ENCODE data around the gene CDH15. TPM values are rescaled to one million over a fixed set of nuclear protein-coding genes. Genes with fewer than 3 reads are reported as not detected.
"Not testable (repeated sequence)": the region's sequence is repeated elsewhere in the genome, so short reads cannot be mapped to it uniquely, and the experiment has no call there.

The CDH15 gene
- total and polyA plus RNA-seq, 3 donors from 2014 or later, result 1.4 to 3.0 (median 2.1) TPM

- intact Hi-C loops (cut with DNase I; ENCODE audit: low total_unique reads), result no loop called here
- H3K4me3 ChIP-seq, result no peak overlapping the region
- DNase-seq, result no peak
- H3K27ac ChIP-seq, result no peak overlapping the region
- peaks cover 10% of the 10 kb centered on the region for H3K4me1 ChIP-seq
- H3K9me3 ChIP-seq, result no peaks in the 10 kb centered on the region
- H3K36me3 ChIP-seq (ENCODE audit: low read depth, missing control alignments), result no peaks in the 10 kb centered on the region
- WGBS, 2 donors, result 63 to 83% methylated on average over 5 of the region's 5 CpGs
- no peaks in the 10 kb centered on the region for H3K27me3 ChIP-seq
- TF ChIP-seq POLR2A (IDR thresholded peaks at IDR 0.05), result no peak
- TF ChIP-seq CTCF (IDR thresholded peaks at IDR 0.05), result no peak
Observed at GRCh38 chr16:89243664-89244063, 72.1 kb downstream of the CDH15 start.

GRCh38 chr16:89244264-89244663 lies 72.7 kb downstream of the CDH15 start:
- intact Hi-C loops (cut with DNase I; ENCODE audit: low total_unique reads), result not testable (repeated sequence)

GRCh38 chr16:89244754-89245153 lies 73.2 kb downstream of the CDH15 start:
- intact Hi-C loops (cut with DNase I; ENCODE audit: low total_unique reads), result no loop called here

More at GRCh38 chr16:89244264-89244663, 72.7 kb downstream of the CDH15 start:
- DNase-seq; H3K27me3 ChIP-seq; H3K4me3 ChIP-seq; H3K27ac ChIP-seq; H3K36me3 ChIP-seq (ENCODE audit: low read depth, missing control alignments); H3K9me3 ChIP-seq: not testable (repeated sequence)
- WGBS, 2 donors, result 75 to 77% methylated on average over 13 of the region's 13 CpGs
- H3K4me1 ChIP-seq, result peaks cover 10% of the 10 kb centered on the region

More at GRCh38 chr16:89244754-89245153, 73.2 kb downstream of the CDH15 start:
- H3K27me3 ChIP-seq, result no peaks in the 10 kb centered on the region
- H3K9me3 ChIP-seq, result no peaks in the 10 kb centered on the region
- no peaks in the 10 kb centered on the region for H3K36me3 ChIP-seq (ENCODE audit: low read depth, missing control alignments)
- TF ChIP-seq POLR2A (IDR thresholded peaks at IDR 0.05) (no peak), CTCF (IDR thresholded peaks at IDR 0.05) (no peak)
- no peak overlapping the region for H3K4me3 ChIP-seq
- peaks cover 10% of the 10 kb centered on the region for H3K4me1 ChIP-seq
- DNase-seq, result no peak
- 69 to 73% methylated on average over 12 of the region's 12 CpGs for WGBS, 2 donors
- H3K27ac ChIP-seq, result no peak overlapping the region

Other genes starting within 250 kb of the CDH15 start
- gene CBFA2T3, start 194.5 kb upstream of the CDH15 start, total RNA-seq, result 10 to 100 TPM in 1 of 2 donors, 1 to 10 TPM in 1; 9.2 to 11.9 TPM
- gene CBFA2T3, start 194.5 kb upstream of the CDH15 start, polyA plus RNA-seq (ENCODE audit: insufficient read depth, low read depth, low replicate concordance), result 7.1 TPM
- gene ACSF3, start 77.9 kb upstream of the CDH15 start, total RNA-seq, result 10 to 100 TPM; 61.0 to 70.1 TPM
- gene ACSF3, start 77.9 kb upstream of the CDH15 start, polyA plus RNA-seq (ENCODE audit: insufficient read depth, low read depth, low replicate concordance), result 30.3 TPM
- 1 to 10 TPM; 3.9 to 8.2 TPM for gene SLC22A31, start 28.8 kb downstream of the CDH15 start, total RNA-seq
- 6.2 TPM for gene SLC22A31, start 28.8 kb downstream of the CDH15 start, polyA plus RNA-seq (ENCODE audit: insufficient read depth, low read depth, low replicate concordance)
- gene ZNF778, start 46.0 kb downstream of the CDH15 start, total RNA-seq, result 10 to 100 TPM; 29.8 to 32.9 TPM
- gene ZNF778, start 46.0 kb downstream of the CDH15 start, polyA plus RNA-seq (ENCODE audit: insufficient read depth, low read depth, low replicate concordance), result 21.0 TPM